Measurements from ENCODE around the gene HIRA. TPM values are rescaled to one million over a fixed set of nuclear protein-coding genes. Genes with fewer than 3 reads are reported as not detected.

The HIRA gene
- total and polyA plus RNA-seq, 9 of the 15 experiments (the other 6 are each of a cell fraction or from before 2014, with no cell fraction given), result 0.96 to 132 (median 58.4) TPM

DNA sequence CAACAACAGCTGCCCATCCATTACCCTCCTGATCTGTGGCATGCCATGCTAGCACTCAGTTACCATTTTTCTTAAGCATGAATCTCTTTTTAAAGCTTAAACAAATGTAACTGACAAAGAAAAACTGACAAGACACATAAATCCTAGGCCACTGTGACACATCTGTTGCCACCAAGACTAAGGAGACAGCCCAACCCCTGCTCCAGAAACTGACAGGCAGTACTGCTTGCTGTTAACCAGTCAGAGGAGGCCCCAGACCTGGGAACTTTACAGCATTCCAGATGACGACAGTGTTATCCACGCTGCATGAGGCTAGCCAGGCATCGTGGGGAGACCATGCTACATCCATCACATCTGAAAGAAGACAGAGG lies 33.8 kb downstream of the HIRA start:
- intact Hi-C loops (cut with micrococcal nuclease), result loop anchor here (1.0 to 10.0 kb wide), 6 partner anchors 11 to 227 kb away; partner anchors contain the start of genes C22orf39, CDC45 and UFD1
- peaks cover 94% of the 10 kb centered on the region for H3K36me3 ChIP-seq (ENCODE audit: control insufficient read depth, insufficient read depth, low read length)
- TF ChIP-seq, protein P1, sequence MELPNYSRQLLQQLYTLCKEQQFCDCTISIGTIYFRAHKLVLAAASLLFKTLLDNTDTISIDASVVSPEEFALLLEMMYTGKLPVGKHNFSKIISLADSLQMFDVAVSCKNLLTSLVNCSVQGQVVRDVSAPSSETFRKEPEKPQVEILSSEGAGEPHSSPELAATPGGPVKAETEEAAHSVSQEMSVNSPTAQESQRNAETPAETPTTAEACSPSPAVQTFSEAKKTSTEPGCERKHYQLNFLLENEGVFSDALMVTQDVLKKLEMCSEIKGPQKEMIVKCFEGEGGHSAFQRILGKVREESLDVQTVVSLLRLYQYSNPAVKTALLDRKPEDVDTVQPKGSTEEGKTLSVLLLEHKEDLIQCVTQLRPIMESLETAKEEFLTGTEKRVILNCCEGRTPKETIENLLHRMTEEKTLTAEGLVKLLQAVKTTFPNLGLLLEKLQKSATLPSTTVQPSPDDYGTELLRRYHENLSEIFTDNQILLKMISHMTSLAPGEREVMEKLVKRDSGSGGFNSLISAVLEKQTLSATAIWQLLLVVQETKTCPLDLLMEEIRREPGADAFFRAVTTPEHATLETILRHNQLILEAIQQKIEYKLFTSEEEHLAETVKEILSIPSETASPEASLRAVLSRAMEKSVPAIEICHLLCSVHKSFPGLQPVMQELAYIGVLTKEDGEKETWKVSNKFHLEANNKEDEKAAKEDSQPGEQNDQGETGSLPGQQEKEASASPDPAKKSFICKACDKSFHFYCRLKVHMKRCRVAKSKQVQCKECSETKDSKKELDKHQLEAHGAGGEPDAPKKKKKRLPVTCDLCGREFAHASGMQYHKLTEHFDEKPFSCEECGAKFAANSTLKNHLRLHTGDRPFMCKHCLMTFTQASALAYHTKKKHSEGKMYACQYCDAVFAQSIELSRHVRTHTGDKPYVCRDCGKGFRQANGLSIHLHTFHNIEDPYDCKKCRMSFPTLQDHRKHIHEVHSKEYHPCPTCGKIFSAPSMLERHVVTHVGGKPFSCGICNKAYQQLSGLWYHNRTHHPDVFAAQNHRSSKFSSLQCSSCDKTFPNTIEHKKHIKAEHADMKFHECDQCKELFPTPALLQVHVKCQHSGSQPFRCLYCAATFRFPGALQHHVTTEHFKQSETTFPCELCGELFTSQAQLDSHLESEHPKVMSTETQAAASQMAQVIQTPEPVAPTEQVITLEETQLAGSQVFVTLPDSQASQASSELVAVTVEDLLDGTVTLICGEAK (IDR thresholded peaks at IDR 0.05), result no peak
- TF ChIP-seq, protein P1 (CRISPR knock-in tag; IDR thresholded peaks at IDR 0.05), result no peak
- TF ChIP-seq, protein P2, sequence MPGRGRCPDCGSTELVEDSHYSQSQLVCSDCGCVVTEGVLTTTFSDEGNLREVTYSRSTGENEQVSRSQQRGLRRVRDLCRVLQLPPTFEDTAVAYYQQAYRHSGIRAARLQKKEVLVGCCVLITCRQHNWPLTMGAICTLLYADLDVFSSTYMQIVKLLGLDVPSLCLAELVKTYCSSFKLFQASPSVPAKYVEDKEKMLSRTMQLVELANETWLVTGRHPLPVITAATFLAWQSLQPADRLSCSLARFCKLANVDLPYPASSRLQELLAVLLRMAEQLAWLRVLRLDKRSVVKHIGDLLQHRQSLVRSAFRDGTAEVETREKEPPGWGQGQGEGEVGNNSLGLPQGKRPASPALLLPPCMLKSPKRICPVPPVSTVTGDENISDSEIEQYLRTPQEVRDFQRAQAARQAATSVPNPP (IDR thresholded peaks at IDR 0.05; ENCODE audit: borderline replicate concordance, insufficient read depth, insufficient read length), result no peak
- no peak for TF ChIP-seq FOXJ2 (tag; IDR thresholded peaks at IDR 0.05)
- no peak; the same call in 1 of the 2 replicates for TF ChIP-seq GTF2E2 (tag; IDR thresholded peaks at IDR 0.05)
- 0 out of 4 replicates have a peak, but pooled peaks of 1 of the 2 experiments have one; percentile 41 for TF ChIP-seq RCOR1 (IDR thresholded peaks at IDR 0.05; ENCODE audit: borderline replicate concordance in 1 of 2, low read depth in 2 of 2, low read length in 2 of 2)
- peak; percentile 67 for TF ChIP-seq ZNF764 (CRISPR knock-in tag; IDR thresholded peaks at IDR 0.05; ENCODE audit: low read depth)
- TF ChIP-seq ELF4 (CRISPR knock-in tag; IDR thresholded peaks at IDR 0.05), result peak; percentile 28; the same call in 1 of the 2 replicates
- TF ChIP-seq, protein P3, sequence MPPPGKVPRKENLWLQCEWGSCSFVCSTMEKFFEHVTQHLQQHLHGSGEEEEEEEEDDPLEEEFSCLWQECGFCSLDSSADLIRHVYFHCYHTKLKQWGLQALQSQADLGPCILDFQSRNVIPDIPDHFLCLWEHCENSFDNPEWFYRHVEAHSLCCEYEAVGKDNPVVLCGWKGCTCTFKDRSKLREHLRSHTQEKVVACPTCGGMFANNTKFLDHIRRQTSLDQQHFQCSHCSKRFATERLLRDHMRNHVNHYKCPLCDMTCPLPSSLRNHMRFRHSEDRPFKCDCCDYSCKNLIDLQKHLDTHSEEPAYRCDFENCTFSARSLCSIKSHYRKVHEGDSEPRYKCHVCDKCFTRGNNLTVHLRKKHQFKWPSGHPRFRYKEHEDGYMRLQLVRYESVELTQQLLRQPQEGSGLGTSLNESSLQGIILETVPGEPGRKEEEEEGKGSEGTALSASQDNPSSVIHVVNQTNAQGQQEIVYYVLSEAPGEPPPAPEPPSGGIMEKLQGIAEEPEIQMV (tag; conservative IDR thresholded peaks at IDR 0.05; ENCODE audit: low read depth), result peak; percentile 25; the same call in 1 of the 2 replicates
- TF ChIP-seq ZC3H11A (IDR thresholded peaks at IDR 0.05; ENCODE audit: low read depth, low read length), result peak; percentile 80; the same call in 1 of the 2 replicates

More for the DNA sequence above, 33.8 kb downstream of the HIRA start:
- peak; percentile 46 for ATAC-seq
- no TSS peak for BruUV-seq (replicated peaks)
- H3K27me3 ChIP-seq (ENCODE audit: control insufficient read depth in 2 of 2, insufficient read depth in 2 of 2, low read length in 2 of 2), result no peaks in the 10 kb centered on the region
- H3K4me2 ChIP-seq (ENCODE audit: insufficient read depth, low read length), result peak overlapping the region; percentile 48
- no peaks in the 10 kb centered on the region for H3K9me3 ChIP-seq (replicated peaks; ENCODE audit: control insufficient read depth, insufficient read depth, low read depth, low read length)
- CTCF ChIA-PET (ENCODE audit: low intra/inter-chr PET ratio), result interaction anchor here (0.6 kb wide), 1 partner anchor 23 kb away, joined by 3 read pairs; no protein-coding TSS in a partner anchor
- POLR2A ChIA-PET, result interaction anchor here (0.6 to 15.8 kb wide), 28 partner anchors 11 to 356 kb away, joined by 3 to 245 read pairs (median 5); partner anchors contain the start of genes C22orf39, CDC45, DGCR2 and HIRA
- H4K20me1 ChIP-seq (replicated peaks; ENCODE audit: control insufficient read depth, insufficient read depth, low read length), result 0 out of 2 replicates have a peak, but pooled peaks cover 5% of the 10 kb centered on the region
- peaks cover 15% of the 10 kb centered on the region; the same call in 2 of the 3 replicates for H3K79me2 ChIP-seq (ENCODE audit: control insufficient read depth, insufficient read depth, low read length)
- H3K27ac ChIP-seq (ENCODE audit: extremely low read depth, low read depth, low read length), result peak overlapping the region; percentile 73
- H3K4me1 ChIP-seq (replicated peaks in 1 of 2; ENCODE audit: control insufficient read depth in 2 of 2, insufficient read depth in 2 of 2, low read length in 2 of 2), result peaks cover 31 to 32% of the 10 kb centered on the region in 2 experiments
- peak overlapping the region; percentile 54 to 65; a peak in 3 of 4 replicates for H3K9ac ChIP-seq (ENCODE audit: insufficient read depth in 1 of 2, low read depth in 2 of 2, low read length in 2 of 2)
- in situ Hi-C loops (cut with MboI), result no loop called here
- peak overlapping the region; percentile 28; the same call in 1 of the 2 replicates for H2AFZ ChIP-seq (ENCODE audit: low read depth, low read length)
- FAIRE-seq, result no peak
- 73% methylated on average over 3 of the region's 3 CpGs for WGBS (ENCODE audit: insufficient coverage, low coverage, missing lambda C conversion rate)
- peaks cover 11% of the 10 kb centered on the region for H3K9me1 ChIP-seq (ENCODE audit: control insufficient read depth, insufficient read depth, low read length)
- DNase-seq (ENCODE audit: extremely low read depth in 1 of 4, low spot score in 3 of 4), result peak in 2 of 4 experiments; percentile 76
- H3K4me3 ChIP-seq, result no peak overlapping the region
